Ascending aorta (tissue), 2 donors: Measurements from ENCODE around the gene ANKHD1. TPM values are rescaled to one million over a fixed set of nuclear protein-coding genes. Genes with fewer than 3 reads are reported as not detected.

Experiments
- DNase-seq, 2 donors: peaks; one replicate each; pipeline ENCODE4 v3.0.0-alpha.2; 2019; ENCODE audit warnings: low spot score in 2 of 2
- H3K27ac ChIP-seq, 2 donors: fragments of 200-600 bp; sonication (generic); one replicate each; pipeline ENCODE4 v1.5.1; 2016 to 2017; ENCODE audit warnings: mild to moderate bottlenecking in 1 of 2
- H3K27me3 ChIP-seq: fragments of 200-600 bp; sonication (generic); one replicate; pipeline ENCODE4 v1.5.1; 2017
- H3K36me3 ChIP-seq, 2 donors: fragments of 200-600 bp; sonication (generic); one replicate each; pipeline ENCODE4 v1.5.1; 2016
- H3K4me1 ChIP-seq, 2 donors: fragments of 200-600 bp; sonication (generic); one replicate each; pipeline ENCODE4 v1.5.1; 2016 to 2017; ENCODE audit warnings: mild to moderate bottlenecking in 1 of 2
- H3K4me3 ChIP-seq, 2 donors: fragments of 200-600 bp; sonication (generic); one replicate each; pipeline ENCODE4 v1.5.1; 2016 to 2017; ENCODE audit warnings: mild to moderate bottlenecking in 1 of 2
- H3K9me3 ChIP-seq, 2 donors: fragments of 200-600 bp; sonication (generic); one replicate each; pipeline ENCODE4 v1.5.1; 2016
- CTCF ChIP-seq, 3 experiments: fragments of 200-600 bp in 2 of 3; fragments of 450-650 bp in 1 of 3; sonication (generic) in 2 of 3; IDR thresholded peaks; one replicate each; pipeline ENCODE4 v1.5.1; 2016 to 2019; ENCODE audit warnings: antibody characterized with exemption in 3 of 3, mild to moderate bottlenecking in 1 of 3, moderate library complexity in 1 of 3
- intact Hi-C: fragments of 100-400 bp; cut with DNase I; formaldehyde crosslinking; loops from one replicate; pipeline ENCODE4 v1.15.1; 2023
- total RNA-seq: library from RNA; depleted of rRNA; stranded (reverse); fragments of >200 nt; gene quantifications from one replicate; pipeline ENCODE4 v1.1.0, GENCODE V29; 2016

The ANKHD1 gene
- total RNA-seq, 1 donor from 2014 or later = 73.4 TPM

DNA sequence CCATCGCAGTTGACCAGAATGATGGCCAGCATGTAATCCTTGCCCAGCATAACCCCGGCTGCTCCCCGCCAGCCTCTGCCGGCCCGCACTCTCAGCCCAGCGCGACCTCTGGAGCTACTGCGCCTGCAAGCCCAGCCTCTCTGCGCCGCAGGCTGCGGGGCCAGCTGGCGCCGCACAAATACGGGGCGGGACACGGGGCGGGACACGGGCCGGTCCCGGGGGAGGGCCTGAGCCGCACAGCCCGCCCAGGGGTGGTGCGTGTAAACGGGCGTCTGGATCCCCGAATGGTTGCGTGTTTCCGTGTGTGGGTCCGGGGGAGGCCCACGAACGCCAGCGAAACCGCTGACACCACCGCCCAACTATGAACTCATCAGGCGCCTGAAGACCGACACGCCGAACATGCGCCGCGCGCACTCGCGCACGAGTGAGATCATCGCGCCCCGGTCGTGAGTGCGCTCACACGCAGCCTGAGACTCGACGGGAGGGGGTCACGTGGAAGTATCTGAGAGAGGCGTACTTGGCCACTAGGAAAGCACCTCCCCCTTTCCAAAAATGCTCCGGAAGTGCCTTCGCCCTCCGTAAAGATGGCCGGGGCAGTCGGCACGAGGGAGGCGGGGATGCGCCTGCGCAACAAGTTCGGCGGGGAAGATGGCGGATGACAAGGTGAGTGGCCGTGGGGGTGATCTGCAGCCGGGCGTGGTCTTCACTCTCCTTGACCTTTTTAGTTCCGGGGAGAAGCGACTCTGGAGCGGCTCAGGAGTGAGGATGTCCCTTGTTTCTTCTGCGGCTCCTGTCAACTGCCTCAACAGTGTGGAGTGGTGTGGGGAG lies 162.8 kb downstream of the ANKHD1 start, which contains the start of the genes APBB3 and SLC35A4:
Gene APBB3 (minus strand): TSS at position 403 of the 828 bp plus-strand sequence. CDS start 353 bp downstream, at position 50.
Gene SLC35A4 (plus strand): TSS at position 633 of the 828 bp plus-strand sequence. CDS start 2,342 bp downstream, outside the sequence.
- Histone ChIP-seq H3K27ac (peak within 1 kb of the TSS; percentile 92 to 93), H3K4me1 (peaks cover 16 to 24% of the 10 kb centered on the region in 2 donors), H3K4me3 (peak within 1 kb of the TSS; percentile 88 to 92), H3K9me3 (no peaks in the 10 kb centered on the region), H3K27me3 (no peaks in the 10 kb centered on the region), H3K36me3 (peaks cover 24 to 37% of the 10 kb centered on the region in 2 donors)
- intact Hi-C loops = loop anchor here (1.0 to 2.0 kb wide), 4 partner anchors 16 to 164 kb away; partner anchors contain the start of genes ANKHD1 and TMCO6
- TF ChIP-seq CTCF (IDR thresholded peaks at IDR 0.05) = no peak
- DNase-seq = peak; percentile 96 to 99

- Histone ChIP-seq H3K9me3 (no peaks in the 10 kb centered on the region), H3K36me3 (peaks cover 29 to 35% of the 10 kb centered on the region in 2 donors), H3K4me3 (peak overlapping the region; percentile 88 to 92), H3K4me1 (peaks cover 16 to 24% of the 10 kb centered on the region in 2 donors), H3K27ac (peak overlapping the region; percentile 92 to 93), H3K27me3 (no peaks in the 10 kb centered on the region)
- TF ChIP-seq CTCF (IDR thresholded peaks at IDR 0.05) = no peak
- DNase-seq = no peak
- intact Hi-C loops = loop anchor here (2.0 kb wide), 2 partner anchors 146 to 164 kb away; partner anchors contain the start of gene ANKHD1
Measured at GRCh38 chr5:140565024-140565779, 163.6 kb downstream of the ANKHD1 start.

DNA sequence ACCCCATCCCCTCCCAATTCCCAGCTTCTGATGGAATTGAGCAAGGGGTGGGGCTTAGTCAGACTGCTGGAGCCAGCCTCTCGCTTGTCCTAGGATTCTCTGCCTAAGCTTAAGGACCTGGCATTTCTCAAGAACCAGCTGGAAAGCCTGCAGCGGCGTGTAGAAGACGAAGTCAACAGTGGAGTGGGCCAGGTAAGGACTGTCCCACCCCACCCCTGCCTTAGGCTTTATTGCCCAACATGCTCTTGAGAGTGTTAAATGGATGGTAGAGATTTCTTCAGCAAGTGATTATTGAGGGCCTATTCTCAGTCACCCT lies 164.1 kb downstream of the ANKHD1 start:
- no peaks in the 10 kb centered on the region for H3K9me3 ChIP-seq
- H3K4me3 ChIP-seq = peak overlapping the region; percentile 88 to 92
- H3K36me3 ChIP-seq = peaks cover 30 to 32% of the 10 kb centered on the region in 2 donors
- H3K4me1 ChIP-seq = peaks cover 16 to 24% of the 10 kb centered on the region in 2 donors
- no peak for DNase-seq
- peak overlapping the region; percentile 92 to 93 for H3K27ac ChIP-seq
- H3K27me3 ChIP-seq = no peaks in the 10 kb centered on the region
- intact Hi-C loops = loop anchor here (2.0 kb wide), 2 partner anchors 145 to 165 kb away; partner anchors contain the start of gene ANKHD1
- TF ChIP-seq CTCF (IDR thresholded peaks at IDR 0.05) = no peak

GRCh38 chr5:140566665-140567064 lies 165.0 kb downstream of the ANKHD1 start:
- Histone ChIP-seq H3K36me3 (peaks cover 26 to 30% of the 10 kb centered on the region in 2 donors), H3K27me3 (no peaks in the 10 kb centered on the region), H3K4me3 (no peak overlapping the region), H3K4me1 (peaks cover 16 to 24% of the 10 kb centered on the region in 2 donors), H3K27ac (no peak overlapping the region), H3K9me3 (no peaks in the 10 kb centered on the region)
- intact Hi-C loops = no loop called here
- no peak for TF ChIP-seq CTCF (IDR thresholded peaks at IDR 0.05)
- no peak for DNase-seq

GRCh38 chr5:140567136-140567818 lies 165.6 kb downstream of the ANKHD1 start:
- peaks cover 22 to 26% of the 10 kb centered on the region in 2 donors for H3K36me3 ChIP-seq
- H3K4me1 ChIP-seq = peaks cover 16 to 24% of the 10 kb centered on the region in 2 donors
- no peaks in the 10 kb centered on the region for H3K27me3 ChIP-seq
- TF ChIP-seq CTCF (IDR thresholded peaks at IDR 0.05) = no peak
- H3K4me3 ChIP-seq = no peak overlapping the region
- no peak for DNase-seq
- intact Hi-C loops = no loop called here
- H3K9me3 ChIP-seq = no peaks in the 10 kb centered on the region
- no peak overlapping the region for H3K27ac ChIP-seq
